Suppressor macrophage treated with lipopolysaccharide for 4 hours (primary cell): ENCODE data around the gene NKAP.
"Not testable (repeated sequence)": the region's sequence is repeated elsewhere in the genome, so short reads cannot be mapped to it uniquely, and the experiment has no call there.

Experiments
- DNase-seq: peaks from one replicate; pipeline ENCODE4 v3.0.0-alpha.2; 2020

Gene NKAP

DNA sequence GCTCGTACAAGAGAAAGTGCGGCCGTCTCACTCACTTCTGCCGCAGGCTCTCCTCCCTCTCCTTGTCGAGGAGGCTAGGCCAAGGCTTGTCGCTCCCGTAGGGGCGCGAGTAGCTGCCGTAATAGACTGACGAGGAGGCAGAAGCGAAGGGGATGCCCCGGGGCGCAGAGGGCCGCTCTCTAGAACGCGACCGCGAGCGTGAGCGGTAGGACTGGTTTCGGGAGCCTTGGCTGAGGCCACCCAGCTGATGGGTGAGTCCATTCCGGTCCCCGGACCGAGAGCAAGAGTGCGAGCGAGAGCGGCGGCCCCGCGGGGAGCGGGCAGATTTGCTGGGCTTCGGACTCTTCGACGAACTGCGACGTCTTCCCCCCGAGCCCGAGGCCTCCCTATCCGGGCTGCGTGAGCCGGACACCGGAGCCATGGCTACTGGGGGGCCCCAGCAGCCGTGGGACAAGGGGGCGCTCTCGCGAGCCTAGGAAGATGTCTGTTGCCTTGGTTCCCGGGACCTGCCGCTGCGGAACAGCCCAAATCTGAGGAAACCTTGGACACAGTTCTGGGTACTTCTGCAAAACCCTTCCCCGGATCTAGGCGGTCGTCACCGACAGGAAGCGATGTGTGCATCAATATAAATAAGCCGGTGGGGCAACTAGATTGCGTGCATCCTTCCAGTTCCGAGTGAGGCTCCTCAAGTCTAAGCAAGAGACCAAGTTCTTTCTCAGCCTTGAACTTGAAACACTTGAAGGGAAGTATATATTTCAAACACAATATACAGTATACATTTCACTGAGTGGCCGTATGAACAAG is at the start of gene NKAP:
NKAP (minus strand) TSS at position 567 of the 804 bp plus-strand sequence; CDS start at position 421, 146 bp downstream.
- DNase-seq, result peak; percentile 86

DNA sequence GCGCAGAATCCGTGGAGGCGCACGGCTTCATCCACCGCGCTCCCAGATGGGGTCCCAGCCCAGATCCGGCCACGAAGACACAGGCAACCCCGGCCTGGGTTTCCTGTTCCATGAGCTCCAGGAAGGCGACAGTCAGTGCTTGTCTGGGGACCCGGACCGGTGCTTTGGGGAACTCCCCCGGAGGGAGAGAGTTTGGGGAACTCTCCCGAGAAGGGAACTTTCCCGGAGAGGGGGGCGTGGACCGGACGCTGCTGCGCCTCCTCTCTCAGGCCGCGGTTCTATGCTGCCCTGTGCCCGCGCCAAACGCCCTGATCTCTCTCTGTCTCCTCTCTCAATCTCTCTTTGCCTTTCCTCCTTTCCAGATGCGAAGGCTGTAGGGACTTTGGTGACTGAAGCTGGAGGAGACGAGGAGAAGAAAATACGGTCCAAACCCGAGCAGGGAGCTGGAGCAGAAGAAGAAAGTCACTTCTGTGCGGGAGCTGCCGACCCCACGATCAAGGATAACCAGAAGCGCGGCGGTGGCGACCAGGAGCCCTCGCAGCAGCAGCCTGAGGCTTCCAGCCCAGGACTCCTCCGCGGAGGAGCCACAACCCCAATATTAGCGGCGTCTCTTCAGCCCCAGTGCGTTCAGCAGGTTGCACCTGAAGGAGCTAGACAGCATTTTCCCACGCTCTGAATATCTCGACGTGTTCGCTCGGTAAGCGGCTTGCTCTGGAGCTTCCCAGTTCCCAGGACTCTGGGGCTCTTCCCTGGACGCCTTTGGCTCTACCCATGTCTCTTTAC is 47.6 kb upstream of the NKAP start:
- peak; percentile 36 for DNase-seq

DNA sequence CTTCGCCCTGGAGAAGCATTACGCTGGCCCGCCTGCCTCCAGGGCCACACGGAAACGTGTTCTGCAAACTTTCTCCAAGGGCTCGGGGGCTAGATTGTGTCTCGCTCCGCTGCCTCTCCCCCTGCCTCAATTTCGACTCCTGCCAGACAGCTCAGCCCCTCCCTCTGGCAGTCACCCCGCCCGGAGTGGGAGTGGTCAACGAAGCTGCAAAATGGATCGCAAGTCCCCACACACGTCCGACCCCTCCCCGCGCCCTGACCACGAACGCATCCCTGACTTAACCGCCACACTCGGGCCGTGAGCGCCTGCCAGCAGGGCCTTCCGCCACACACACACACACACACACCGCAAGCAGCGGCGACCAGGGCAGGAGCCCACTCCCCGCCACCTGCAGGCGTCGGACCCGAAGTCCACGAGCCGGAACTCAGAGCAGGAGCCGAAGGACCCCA is 47.0 kb upstream of the NKAP start:
- no peak for DNase-seq

DNA sequence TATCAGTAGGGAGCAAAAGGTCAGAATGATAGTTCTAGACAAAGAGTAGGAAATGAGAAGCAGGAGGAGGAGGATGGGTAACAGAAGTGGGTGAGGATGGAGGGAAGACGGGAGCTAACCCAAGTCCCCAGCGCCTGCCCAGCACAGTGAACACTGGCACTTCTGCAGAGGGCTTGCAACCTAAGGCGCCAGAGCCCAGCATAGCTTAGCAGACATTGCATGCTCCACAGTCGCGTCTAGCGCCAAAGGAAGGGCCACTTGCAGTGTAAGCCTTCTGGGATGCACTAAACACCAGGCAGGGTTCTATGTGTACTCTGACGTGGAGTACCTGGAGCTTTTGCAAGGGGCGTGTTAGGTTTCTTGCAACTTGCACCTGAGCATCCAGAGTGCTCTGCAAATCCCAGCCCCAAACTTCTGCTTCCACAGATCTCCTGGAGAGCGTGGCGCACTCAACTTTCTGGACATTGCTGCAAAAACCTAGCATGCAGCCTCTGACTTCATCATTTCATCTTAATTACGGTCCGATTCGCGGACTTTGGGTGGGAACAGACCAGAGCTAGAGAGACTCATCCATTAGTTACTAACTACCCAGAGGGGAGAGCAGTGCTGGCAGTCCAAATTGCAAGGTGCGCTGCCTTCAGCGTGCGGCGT is 46.5 kb upstream of the NKAP start:
- DNase-seq, result no peak

DNA sequence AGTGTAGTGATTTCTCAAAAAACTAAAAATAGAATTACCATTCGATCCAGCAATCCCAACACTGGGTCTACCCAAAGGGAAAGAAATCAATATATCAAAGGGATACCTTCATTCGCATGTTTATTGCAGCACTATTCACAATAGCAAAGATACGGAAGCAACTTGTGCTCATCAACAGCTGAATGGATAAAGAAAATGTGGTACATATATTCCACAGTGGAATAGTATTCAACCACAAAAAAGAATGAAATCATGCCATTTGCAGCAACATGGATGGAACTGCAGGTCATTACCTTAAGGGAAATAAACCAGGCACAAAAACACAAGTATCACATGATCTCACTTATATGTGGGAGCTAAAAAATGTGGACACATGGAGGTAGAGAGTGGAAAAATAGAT is 42.7 kb upstream of the NKAP start:
- DNase-seq, result no peak

DNA sequence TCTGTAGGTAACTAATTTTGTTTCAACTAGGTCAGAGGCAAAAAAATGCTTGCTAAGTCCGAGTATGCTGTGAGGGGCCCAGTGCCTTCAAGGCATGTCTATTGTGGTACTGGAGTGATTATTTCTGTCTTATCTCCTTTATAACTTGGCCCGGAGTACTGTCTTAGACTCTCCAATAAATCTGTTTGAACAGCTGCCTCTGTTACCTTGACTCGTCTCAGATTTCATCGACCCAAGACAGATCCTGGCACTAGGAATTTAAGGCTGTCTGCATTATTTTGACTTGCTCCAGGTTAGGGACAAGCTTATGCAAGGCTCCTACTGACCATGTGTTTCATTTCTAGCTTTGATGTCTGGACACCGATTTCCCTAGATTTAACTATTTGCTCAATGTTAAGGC is 41.1 kb upstream of the NKAP start:
- DNase-seq, result no peak

DNA sequence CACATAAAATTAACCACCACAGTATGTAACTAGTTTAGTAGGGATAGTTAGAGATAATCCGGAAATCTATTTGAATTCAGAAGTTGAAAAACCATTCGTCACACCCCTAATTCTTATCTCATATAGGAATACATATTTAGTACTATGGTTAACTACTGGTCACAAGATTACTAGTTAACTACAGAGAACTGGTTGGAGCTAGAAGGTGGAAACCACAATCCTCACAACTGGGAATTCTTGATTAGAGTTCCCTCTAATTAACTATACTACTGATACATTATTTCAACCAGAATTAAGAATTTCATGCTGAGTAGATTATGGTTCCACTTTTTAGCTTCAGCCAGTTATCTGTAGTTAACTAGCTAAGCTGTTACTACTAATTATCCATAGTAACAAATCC is 39.9 kb upstream of the NKAP start:
- DNase-seq, result no peak

DNA sequence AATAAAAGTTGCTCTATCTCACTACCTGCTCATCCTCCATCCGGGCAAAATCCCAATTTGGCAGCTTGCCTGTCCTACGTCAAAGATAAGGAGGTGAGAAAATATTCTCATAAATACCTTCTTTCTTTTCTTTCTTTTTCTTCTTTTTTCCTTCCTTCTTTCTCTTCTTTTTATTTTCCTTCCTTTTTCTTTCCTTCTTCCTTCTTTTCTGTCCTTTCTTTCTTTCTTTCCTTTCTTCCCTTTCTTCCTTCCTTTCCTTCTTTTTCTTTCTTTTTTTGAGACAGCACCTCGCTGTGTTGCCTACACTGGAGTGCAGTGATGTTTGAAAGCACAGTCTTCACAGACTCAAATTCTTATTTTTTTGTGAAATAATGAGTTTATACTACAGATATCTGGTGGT is 38.6 kb upstream of the NKAP start:
- DNase-seq, result no peak

DNA sequence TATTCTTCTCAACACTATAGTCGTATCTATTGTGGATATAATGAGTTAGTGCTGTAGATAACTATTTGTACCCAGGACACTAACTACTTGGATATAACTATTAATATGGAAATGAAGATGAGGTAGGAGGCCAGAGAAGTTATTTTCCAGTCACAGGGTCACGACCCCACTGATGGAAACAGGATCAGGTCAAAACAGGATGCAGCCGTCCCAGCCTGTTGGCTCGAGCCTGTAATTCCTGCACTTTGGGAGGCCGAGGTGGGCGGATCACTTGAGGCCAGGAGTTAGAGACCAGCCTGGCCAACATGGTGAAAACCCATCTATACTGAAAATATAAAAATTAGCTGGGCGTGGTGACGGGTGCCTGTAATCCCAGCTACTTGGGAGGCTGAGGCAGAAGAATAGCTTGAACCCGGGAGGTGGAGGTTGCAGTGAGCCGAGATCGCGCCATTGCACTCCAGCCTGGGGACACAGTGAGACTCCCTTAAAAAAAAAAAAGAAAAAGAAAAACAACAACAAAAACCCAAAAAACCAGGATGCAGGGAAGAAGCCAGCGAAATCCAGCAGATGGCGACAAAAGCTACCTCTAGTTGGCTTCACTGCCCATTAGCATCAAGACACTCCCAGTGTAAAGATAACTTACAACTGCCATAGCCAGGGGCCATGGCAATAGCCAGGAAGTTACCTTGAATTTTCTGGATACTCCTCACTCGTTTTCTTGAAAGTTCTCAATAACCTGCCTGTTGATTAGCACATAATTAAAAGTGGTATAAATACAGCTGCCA is 37.9 kb upstream of the NKAP start:
- peak; percentile 42 for DNase-seq

DNA sequence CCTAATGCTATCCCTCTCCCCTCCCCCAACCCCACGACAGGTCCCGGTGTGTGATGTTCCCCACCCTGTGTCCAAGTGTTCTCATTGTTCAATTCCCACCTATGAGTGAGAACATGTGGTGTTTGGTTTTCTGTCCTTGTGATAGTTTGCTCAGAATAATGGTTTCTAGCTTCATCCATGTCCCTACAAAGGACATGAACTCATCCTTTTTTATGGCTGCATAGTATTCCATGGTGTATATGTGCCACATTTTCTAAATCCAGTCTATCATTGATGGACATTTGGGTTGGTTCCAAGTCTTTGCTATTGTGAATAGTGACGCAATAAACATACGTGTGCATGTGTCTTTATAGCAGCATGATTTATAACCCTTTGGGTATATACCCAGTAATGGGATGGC is 33.6 kb upstream of the NKAP start:
- DNase-seq, result not testable (repeated sequence)

DNA sequence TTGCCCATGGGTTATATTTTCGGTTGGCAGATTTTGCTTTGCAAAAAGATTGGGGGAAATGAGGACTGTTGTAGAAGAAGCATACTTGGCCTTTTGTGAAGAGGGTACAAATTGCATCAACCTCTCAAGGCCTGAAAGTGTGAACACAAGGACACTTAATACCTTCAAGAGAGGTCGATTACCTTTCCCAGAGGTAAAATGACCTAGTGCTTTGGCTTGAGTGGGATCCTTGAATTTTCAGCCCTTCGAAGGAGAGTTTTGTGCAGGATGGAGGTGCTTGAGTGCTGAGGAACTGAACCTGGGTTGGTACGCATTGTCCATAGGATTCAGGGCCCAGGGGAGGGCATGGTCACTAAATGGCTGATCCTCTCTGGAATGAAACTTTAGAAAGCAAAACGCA is 27.6 kb upstream of the NKAP start:
- DNase-seq, result no peak

DNA sequence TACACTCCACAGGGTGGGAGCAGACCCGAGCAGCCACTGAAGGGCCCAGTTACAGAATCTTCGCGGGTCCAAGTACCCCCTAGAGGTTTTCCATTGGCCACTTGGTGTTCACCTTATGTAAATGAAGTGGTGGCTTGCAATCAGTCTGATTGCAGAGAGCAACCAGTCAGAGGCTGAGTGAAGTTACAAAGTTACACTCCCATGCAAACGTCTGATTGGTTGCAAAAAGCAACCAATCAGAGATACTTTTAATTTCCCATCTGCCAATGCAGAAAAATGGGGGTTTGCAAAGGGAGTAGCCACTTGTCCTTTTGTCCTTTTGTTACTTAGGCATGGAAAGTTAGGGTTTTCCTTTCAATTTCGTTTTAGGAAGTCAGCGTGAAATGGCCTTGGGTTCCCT is 27.0 kb upstream of the NKAP start:
- no peak for DNase-seq

DNA sequence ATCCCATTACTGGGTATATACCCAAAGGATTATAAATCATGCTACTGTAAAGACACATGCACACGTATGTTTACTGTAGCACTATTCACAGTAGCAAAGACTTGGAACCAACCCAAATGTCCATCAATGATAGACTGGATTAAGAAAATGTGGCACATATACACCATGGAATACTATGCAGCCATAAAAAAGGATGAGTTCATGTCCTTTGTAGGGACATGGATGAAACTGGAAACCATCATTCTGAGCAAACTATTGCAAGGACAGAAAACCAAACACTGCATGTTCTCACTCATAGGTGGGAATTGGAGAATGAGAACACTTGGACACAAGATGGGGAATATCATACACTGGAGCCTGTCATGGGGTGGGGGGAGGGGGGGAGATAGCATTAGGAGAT is 23.3 kb upstream of the NKAP start:
- not testable (repeated sequence) for DNase-seq

DNA sequence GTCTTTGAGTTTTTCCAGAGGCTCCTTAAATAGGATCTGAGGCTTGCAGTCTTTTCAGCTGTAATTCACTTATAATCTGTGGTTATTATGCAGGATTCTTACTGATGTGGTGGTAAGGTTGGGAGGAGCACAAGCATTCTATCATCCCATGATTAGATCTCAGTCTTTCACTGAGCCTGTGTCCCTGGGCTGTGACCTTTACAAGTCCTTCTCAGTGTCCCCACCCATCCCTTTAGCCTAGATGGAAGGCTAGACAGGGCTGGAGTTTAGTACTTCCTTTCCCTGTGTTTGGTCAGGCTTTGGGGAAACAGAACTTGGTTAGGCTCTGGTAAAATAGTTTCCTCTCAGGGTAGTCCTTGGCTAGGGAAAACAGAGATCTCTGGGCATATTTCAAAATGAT is 17.1 kb upstream of the NKAP start:
- DNase-seq, result no peak

DNA sequence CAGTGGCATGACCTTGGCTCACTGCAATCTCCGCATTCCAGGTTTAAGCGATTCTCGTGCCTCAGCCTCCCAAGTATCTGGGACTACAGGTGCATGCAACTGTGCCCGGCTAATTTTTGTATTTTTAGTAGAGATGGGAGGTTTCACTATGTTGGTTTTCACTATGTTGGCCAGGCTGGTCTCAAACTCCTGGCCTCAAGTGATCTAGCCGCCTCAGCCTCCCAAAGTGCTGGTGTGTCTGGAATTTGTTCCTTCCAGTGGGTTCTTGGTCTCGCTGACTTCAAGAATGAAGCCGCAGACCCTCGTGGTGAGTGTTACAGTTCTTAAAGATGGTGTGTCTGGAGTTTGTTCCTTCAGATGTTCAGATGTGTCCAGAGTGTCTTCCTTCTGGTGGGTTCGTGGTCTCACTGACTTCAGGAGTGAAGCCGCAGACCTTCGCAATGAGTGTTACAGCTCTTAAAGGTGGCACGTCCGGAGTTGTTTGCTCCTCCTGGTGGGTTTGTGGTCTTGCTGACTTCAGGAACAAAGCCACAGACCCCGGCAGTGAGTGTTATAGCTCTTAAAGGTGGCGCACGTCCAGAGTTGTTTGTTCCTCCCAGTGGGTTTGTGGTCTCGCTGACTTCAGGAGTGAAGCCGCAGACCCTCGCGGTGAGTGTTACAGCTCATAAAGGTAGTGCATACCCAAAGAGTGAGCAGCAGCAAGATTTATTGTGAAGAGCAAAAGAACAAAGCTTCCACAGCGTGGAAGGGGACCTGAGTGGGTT is 12.4 kb upstream of the NKAP start:
- not testable (repeated sequence) for DNase-seq

DNA sequence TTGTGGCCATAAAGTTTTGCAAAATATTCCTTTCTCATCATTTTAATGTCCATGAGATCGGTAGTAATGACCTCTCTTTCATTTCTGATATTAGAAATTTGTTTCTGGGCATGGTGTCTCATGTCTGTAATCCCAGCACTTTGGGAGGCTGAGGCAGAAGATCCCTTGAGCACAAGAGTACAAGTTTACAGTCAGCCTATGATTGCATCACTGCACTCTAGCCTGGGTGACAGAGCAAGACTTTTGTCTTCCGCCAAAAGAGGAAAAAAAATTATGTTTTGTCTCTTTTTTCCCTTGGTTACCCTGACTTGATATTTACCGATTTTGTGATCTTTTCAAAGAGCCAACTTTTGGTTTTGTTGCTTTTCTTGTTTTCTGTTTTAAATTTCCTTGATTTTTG is 10.8 kb upstream of the NKAP start:
- peak; percentile 16 for DNase-seq

DNA sequence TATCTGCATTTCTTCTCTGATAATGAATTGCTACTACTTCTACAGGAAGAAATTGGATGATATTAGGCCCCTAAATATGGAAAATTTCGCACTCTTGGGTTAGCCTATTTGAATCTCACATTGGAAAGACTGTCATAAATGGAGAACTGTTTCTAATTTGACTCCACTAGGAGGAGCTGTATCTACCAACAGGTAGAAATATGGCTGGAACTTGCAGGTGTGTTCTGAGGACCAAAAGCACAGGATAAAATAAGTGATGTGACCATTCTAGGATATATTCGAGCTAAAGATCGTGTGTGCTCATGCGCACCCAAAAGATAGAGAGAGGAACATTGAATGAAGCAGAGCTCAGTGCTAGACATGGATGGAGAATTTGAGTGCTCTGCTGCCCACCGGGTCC is 4.8 kb upstream of the NKAP start:
- DNase-seq, result no peak

DNA sequence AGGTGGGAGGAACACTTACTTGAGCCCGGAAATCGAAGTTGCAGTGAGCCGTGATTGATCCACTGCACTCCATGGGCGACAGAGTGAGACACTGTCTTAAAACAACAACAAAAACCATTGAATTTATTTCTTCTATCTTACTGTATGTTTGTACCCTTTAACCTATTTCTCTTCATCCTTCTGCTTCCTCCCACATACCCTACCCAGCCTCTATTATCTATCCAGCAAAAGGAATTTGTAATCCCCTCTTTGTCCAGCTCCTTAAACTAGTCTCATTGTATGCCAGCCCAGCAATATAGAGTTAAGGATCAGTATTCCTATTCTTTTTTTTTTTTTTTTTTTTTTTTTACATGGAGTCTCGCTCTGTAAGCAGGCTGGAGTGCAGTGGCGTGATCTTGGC is 1.9 kb upstream of the NKAP start:
- no peak for DNase-seq

DNA sequence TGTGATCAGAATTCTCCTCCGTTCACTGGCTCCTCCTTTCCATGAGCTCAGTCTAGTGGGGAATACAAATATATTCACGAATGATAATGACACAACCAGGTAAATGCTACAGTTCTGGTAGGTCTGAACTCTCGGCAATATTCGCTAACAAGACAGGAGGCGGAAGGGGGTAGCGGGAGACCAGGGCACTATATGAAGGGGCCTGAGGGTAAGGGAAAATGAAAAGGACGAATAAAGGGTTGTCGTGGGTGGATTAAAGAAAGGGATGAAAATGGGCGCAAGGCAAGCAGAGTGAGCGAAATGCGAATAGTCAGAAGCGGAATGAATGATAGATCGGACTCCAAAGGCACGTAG is 743 bp downstream of the NKAP start:
- no peak for DNase-seq

DNA sequence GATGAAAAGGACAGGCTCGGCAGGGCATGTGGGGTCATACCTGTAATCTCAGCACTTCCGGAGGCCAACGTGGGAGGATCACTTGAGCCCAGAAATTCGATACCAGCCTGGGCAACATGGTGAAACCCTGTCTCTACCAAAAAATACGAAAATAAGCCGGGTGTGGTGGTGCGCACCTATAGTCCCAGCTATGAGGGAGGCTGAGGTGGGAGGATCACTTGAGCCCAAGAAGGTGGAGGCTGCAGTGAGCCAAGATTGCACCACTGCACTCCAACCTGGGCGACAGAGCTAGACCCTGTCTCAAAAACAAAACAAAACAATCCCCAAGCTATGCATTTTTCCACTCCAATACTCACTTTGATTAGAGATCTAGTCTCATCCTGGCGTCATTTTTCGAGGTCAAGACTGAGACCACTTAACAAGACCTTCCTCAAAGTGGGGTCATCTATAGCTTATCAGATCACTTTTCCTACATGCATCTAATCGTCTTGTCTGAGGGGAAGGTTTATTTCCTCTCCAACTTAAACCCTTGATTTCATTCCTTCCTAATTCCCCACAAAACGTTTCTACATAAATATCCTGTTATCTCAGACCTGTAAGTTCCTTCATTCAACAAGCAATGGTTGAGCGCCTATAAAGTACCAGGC is 1.3 kb downstream of the NKAP start:
- DNase-seq, result no peak

DNA sequence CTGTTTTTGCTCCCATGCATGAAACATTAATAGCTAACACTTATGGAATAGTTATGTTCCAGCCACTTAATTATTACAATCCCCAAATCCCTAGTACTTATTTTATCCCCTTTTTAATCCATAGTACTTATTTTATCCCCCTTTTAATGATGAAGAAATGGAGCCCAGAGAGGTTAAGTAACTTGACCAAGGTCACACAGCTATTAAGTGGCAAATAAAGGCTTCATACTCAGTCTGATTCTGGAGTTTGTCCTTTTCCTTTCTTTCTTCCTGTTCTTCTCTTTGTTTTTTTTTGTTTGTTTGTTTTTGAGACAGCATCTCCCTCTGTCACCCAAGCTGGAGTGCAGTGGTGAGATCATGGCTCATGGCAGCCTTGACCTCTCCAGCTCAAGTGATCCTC is 2.2 kb downstream of the NKAP start:
- no peak for DNase-seq
